Brain microvascular endothelial cell (primary cell): ENCODE measurements around the gene PNLDC1.

ENCODE experiments used
- DNase-seq: peaks from one replicate; pipeline ENCODE4 v3.0.0-alpha.2; 2020
- H3K27ac ChIP-seq: fragments of 250-450 bp; sonication (Bioruptor Pico); 2 replicates; pipeline ENCODE4 v1.5.1; 2020; ENCODE audit warnings: mild to moderate bottlenecking, moderate library complexity
- H3K27me3 ChIP-seq: fragments of 250-450 bp; sonication (Bioruptor Pico); replicated peaks from 2 replicates; pipeline ENCODE4 v1.5.1; 2020; ENCODE audit warnings: mild to moderate bottlenecking
- H3K36me3 ChIP-seq: fragments of 250-450 bp; sonication (Bioruptor Pico); replicated peaks from 2 replicates; pipeline ENCODE4 v1.5.1; 2020; ENCODE audit warnings: mild to moderate bottlenecking
- H3K4me3 ChIP-seq: 2 replicates; pipeline ENCODE4 v1.5.1; 2011; ENCODE audit warnings: low read depth, mild to moderate bottlenecking, control low read depth, low read length, moderate library complexity
- in situ Hi-C: cut with HindIII; loops from 2 replicates; pipeline ENCODE4 v1.10.0; 2017; ENCODE audit warnings: low sequenced_read_pairs, low pct_ligation_motif_present
- TF ChIP-seq, protein P1 (sequence below): IDR thresholded peaks from 2 replicates; pipeline ENCODE4 v1.5.1; 2011; ENCODE audit warnings: low read depth, mild to moderate bottlenecking, moderate library complexity, low read length, control low read depth, inconsistent platforms; ENCODE audit errors: missing control alignments

PNLDC1 gene

DNA sequence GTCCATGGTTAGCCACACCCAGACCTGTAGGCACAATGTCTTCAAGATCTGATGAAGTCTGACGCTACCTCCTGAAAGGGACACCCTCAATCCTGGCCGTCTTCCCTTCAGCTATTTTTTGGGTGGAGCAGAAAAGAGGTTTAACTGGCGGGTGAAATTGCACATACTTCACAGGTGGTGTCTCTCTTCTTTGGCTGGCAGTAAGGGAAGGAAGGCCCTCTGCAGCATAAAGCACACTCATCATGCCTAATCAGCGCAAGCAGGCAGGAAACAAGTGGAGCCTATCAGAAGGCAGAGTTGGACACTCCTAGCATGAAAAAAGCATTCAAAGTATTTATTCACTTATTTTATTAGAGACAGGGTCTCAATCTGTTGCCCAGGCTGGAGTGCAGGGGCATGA lies 32.9 kb downstream of the PNLDC1 start:
- DNase-seq: no peak
- no peaks in the 10 kb centered on the region for H3K36me3 ChIP-seq
- no peak overlapping the region for H3K27ac ChIP-seq
- TF ChIP-seq, protein P1, sequence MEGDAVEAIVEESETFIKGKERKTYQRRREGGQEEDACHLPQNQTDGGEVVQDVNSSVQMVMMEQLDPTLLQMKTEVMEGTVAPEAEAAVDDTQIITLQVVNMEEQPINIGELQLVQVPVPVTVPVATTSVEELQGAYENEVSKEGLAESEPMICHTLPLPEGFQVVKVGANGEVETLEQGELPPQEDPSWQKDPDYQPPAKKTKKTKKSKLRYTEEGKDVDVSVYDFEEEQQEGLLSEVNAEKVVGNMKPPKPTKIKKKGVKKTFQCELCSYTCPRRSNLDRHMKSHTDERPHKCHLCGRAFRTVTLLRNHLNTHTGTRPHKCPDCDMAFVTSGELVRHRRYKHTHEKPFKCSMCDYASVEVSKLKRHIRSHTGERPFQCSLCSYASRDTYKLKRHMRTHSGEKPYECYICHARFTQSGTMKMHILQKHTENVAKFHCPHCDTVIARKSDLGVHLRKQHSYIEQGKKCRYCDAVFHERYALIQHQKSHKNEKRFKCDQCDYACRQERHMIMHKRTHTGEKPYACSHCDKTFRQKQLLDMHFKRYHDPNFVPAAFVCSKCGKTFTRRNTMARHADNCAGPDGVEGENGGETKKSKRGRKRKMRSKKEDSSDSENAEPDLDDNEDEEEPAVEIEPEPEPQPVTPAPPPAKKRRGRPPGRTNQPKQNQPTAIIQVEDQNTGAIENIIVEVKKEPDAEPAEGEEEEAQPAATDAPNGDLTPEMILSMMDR: no peak
- in situ Hi-C loops: no loop called here
- H3K4me3 ChIP-seq: no peak overlapping the region
- no peaks in the 10 kb centered on the region for H3K27me3 ChIP-seq

DNA sequence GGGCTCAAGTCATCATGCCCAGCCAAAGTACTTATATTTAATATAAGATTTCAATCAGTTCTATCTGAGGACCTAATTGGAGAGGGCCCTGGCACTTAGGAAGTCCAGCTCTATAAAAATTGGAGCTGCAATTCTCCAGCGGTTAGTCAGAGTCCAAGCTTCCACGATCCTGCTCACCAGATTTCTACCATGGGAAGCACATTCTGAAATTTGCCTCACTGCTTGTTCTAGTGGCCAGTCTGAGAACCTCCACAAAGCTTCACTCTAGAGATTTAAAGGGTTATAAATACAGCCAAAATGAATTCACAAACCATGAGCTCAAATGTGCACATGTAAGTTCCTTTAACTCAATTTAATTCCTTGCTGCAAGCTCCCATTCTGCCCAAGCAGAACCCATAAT lies 33.5 kb downstream of the PNLDC1 start:
- Histone ChIP-seq H3K36me3 (no peaks in the 10 kb centered on the region), H3K4me3 (no peak overlapping the region), H3K27ac (no peak overlapping the region), H3K27me3 (no peaks in the 10 kb centered on the region)
- TF ChIP-seq, protein P1: no peak
- in situ Hi-C loops: no loop called here
- peak; percentile 39 for DNase-seq

DNA sequence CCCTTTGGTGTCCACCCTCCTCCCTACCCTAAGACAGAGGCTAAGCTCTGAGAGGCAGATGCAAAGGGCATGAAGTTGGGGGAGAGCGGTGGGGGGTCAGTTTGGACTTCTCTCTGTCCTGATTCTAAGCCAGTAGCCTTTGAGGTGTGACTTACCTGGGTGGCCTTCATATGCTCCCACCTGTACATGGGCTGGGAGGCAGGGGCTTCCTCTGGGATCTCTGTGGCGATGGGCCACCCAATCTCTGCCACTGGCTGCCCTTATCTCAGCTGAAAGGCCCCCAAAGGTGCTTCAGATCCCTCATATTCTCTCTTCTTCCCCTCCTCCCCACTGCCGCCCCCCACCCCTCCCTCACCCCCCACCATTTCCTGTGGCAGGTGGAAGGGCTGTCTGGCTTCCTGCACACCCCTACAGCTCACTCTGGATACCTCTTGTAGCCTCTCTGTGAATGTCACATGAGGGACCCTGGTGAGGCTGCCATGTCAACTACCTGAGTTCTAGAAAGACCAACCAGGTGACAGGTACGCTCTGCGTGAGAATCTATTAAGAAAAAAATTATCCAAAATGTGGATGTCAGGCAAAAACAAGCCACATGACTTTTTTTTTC lies 34.0 kb downstream of the PNLDC1 start:
- H3K36me3 ChIP-seq: no peaks in the 10 kb centered on the region
- no peak for DNase-seq
- no peak overlapping the region for H3K27ac ChIP-seq
- TF ChIP-seq, protein P1: no peak
- H3K27me3 ChIP-seq: no peaks in the 10 kb centered on the region
- no peak overlapping the region for H3K4me3 ChIP-seq
- in situ Hi-C loops: no loop called here

DNA sequence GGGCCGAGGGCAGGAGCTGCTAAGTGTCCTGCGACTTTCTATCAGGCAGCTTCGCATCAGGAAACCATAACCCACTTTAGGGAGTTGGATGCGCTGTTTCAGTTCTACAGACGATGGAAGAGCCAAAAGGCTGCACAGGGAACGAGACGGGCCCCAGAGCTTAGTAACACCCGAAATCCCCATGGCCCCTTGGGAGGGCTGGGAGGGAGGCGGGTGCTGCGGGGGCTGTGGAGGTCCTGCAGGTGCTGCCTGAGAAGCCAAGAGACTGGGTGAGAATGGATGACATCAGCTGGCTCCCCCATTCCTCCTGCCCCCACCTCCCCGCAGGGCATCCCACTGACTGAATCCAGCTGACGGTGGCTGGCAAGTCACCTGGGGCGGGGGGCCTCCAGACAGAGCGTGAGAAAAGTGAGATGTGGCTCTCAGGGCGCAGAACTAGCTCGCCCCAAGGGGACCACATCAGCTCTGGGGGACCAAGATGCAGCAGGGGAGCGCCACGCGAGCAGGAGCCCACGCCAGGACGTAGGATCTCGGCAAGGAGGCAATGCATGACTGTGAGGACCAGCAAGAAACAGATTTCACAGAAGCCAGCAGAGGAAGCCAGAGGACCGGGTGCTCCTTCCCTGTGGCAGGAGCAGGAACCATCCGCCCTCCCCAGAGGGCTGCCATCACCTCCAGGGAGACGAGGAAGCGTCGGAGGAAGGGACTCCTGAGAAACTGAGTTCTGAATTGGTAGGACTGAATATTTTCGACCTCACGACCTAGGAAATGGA lies 36.8 kb downstream of the PNLDC1 start:
- in situ Hi-C loops: no loop called here
- Histone ChIP-seq H3K36me3 (no peaks in the 10 kb centered on the region), H3K27ac (no peak overlapping the region), H3K4me3 (no peak overlapping the region), H3K27me3 (no peaks in the 10 kb centered on the region)
- no peak for DNase-seq
- TF ChIP-seq, protein P1: no peak

DNA sequence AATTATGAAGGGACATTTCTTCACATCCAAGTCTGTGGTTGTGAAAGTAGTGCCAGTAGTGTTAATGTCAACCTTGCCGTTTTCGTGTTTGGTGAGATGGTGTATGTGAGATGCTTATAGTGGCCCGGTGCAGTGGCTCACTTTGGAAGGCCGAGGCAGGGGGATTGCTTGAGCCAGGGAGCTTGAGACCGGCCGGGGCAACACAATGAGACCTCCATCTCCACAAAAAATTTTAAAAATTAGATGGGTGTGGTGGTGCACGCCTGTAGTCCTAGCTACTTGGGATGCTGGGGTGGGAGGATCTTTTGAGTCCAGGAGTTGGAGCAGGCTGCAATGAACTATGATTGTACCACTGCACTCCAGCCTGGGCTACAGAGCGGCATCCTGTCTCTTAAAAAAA lies 37.4 kb downstream of the PNLDC1 start:
- TF ChIP-seq, protein P1: no peak
- Histone ChIP-seq H3K36me3 (no peaks in the 10 kb centered on the region), H3K27me3 (no peaks in the 10 kb centered on the region), H3K27ac (no peak overlapping the region), H3K4me3 (no peak overlapping the region)
- DNase-seq: no peak
- in situ Hi-C loops: no loop called here
